HG03097 (cell line): Measurements from ENCODE around the gene TSPAN11.

Experiments used
- ATAC-seq: cut with Tn5 transposase; IDR thresholded peaks from one replicate; pipeline ENCODE4 v1.9.1; 2021; ENCODE audit not compliant: unreplicated experiment, low FRiP score

Gene TSPAN11

GRCh38 chr12:30909349-30910037 is 17.1 kb upstream of the TSPAN11 start:
- ATAC-seq = no peak

DNA sequence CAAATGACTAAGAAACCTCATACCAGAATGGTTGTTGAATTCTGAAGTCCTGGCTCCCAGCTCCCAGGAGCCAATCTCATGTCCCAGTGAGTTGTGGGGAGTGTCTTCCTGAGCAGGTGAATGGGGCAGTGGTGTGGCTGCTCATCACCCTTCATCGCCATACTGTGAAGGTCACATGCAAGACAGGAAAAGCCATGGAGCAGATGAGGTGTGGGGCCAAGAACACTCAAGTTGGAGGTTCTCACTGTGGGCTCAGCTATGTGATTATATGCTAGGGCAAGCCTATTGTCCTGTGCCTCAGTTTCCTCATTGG is 16.6 kb upstream of the TSPAN11 start:
- ATAC-seq = no peak

DNA sequence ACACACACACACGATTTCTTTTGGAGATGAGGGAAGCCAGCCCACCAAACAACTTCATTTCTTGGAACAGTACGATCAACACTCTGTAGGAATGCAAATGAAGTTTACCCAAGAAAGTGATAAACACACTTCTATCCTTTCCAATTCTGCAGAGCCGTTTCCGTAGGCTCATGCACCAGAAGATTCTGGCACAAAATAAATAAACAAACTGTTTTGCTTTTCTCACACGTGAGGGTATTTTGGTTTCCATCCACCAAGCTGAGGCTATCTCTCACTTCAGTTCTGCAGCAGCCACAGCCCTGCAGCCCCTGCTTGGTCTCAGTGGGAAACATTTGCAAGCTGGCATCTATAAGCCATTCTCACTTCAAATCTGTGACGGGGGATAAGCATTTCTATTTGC is 15.3 kb upstream of the TSPAN11 start:
- ATAC-seq = no peak

- no peak for ATAC-seq
Observed at GRCh38 chr12:30913323-30913722, 13.2 kb upstream of the TSPAN11 start.

- ATAC-seq = no peak
Observed at GRCh38 chr12:30914986-30915591, 11.5 kb upstream of the TSPAN11 start.

GRCh38 chr12:30923057-30923456 is 3.5 kb upstream of the TSPAN11 start:
- no peak for ATAC-seq

- no peak for ATAC-seq
Observed at GRCh38 chr12:30925607-30926242, 823 bp upstream of the TSPAN11 start.

GRCh38 chr12:30927222-30927611 is 669 bp downstream of the TSPAN11 start:
- ATAC-seq = no peak

DNA sequence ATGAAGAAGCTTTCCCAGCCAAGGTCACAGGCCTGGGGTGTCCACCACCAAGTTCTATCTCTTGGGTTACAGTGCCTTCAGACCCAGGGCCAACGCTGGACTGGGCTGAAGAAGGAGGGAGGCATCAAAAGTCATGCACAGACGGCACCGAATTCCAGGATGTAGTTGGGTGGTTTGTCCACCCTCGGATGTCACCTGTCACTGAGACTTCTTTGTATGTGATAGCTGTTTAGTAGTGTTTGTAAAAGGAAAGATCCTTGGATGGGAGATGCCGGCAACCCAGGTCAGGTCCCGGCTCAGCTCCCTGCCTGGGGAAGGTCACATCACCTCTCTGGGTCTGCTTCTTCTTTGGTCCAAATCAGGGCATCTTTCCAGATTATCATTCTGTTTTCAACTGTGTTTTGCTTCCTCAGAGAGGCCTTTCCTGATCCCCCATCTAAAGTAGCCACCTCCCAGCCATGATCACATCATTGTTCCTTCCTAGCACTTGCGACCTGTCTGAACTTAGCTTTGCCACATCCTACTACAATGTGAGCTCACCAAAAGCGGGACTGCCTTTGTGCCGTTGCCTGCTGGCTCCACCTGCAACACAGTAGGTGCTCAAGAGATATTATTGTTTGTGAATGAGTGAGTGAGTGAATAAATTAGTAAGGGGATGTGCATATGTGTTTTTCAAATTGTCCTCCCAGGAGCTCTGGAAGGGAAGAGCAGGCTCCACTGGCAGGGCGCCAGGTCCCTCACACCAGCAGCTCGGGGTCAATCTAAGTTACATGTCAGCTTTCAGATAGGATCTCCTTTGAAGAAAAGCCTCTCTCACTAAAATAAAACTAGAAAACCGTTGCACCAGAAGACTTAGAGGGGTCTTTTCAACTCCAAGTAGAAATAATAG is 2.1 kb downstream of the TSPAN11 start:
- ATAC-seq = no peak

GRCh38 chr12:30930238-30930637 is 3.7 kb downstream of the TSPAN11 start:
- ATAC-seq = no peak

GRCh38 chr12:30930641-30931040 is 4.1 kb downstream of the TSPAN11 start:
- no peak for ATAC-seq

DNA sequence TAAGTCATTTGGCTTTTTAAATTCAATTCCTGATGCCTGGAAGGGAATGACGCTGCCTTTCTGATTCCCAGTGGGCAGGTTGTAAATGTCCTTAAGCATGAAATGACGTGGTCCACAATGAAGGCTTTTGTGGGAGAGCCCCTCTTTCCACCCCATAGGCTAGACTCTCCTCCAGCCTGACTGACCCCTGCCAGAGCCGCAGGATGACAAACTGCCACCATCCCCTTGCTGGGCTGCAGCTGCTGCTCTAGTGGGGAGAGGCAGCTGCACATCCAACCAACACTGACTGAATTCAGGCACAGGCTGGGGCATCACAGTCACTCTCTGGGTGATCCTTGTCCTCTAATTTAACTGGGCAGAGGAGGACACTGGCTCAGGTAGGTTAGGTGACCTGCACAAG is 6.3 kb downstream of the TSPAN11 start:
- no peak for ATAC-seq

- no peak for ATAC-seq
Observed at GRCh38 chr12:30934811-30935210, 8.3 kb downstream of the TSPAN11 start.

DNA sequence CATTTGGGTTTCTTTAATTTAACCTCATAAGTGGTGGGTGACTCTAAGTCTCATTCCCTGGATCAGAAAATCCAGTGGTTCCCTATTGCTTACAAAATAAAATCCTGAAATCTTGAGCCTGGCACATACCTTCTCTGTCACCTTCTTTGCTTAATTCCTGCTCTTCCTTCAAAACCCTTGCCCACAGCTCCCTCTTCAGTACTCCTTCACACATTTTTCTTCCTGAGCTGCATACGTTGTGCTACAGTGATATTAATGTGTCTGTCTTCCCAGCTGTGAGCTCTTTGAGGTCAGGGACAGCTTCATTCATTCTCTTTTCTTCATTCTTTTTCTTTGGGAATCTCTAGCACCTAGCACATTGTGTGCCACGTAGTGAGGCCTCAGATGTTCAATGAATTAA is 9.5 kb downstream of the TSPAN11 start:
- ATAC-seq = no peak

DNA sequence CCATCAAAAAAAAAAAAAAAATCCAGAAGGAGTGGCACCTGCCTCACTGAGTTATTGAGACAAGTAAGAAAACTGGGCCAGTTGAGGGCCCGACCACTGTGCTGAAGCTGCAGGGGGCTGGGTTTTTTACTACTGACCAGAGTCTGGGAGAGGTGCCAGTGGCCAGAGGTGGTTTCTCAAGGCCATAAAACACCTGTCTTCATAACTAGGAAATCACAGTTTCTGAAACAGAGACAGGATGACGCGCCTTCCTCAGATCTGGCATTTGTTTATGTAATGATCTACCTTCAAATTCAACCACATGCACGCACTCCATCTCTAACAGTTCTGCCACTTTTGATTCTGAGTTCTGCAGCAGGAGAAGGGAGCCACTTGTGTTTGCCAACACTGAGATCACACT is 12.7 kb downstream of the TSPAN11 start:
- ATAC-seq = no peak

GRCh38 chr12:30942486-30942885 is 15.9 kb downstream of the TSPAN11 start:
- no peak for ATAC-seq

DNA sequence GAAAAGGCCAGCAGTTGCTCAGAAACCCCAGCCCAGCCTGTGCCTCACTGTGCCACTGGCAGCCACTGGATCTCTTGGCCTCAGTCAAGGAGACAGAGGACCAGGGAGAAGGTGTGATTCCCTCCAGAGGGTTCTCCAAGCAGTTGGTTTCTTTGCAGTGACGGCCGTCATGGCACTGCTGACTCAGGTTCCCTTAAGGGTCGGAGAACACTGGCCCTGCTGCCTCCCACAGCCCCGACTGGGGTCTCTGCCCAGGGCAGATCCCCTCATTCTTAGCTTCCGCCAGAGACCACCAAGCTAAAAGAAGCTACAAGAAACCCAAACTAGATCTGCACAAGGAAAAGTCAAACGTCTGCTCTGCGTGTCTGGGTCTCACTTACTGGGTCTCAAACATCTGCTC is 16.4 kb downstream of the TSPAN11 start:
- ATAC-seq = no peak

GRCh38 chr12:30945443-30946164 is 19.1 kb downstream of the TSPAN11 start:
- ATAC-seq = no peak

DNA sequence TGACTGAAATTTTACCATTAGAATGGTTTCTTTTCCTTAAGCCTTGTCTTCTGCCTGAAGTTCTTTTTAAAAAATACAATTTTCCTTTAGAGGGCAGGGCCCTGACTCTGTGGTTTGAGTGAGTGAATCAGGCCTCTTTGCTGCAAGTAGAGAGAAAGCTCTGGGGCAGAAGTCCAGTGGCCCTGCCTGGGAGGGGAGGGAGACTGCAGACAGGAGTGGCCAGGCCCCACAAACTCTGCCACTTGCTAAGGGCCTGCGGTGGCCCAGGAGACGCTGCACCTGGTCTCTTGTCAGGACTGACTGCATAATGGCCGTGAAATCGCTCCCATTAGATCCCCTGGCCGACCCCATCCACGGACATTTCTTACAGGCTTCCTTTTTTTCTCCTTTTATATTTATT is 25.5 kb downstream of the TSPAN11 start:
- no peak for ATAC-seq

- ATAC-seq = no peak
Observed at GRCh38 chr12:30953257-30953656, 26.7 kb downstream of the TSPAN11 start.
